NCI-H69 (cell line): Measurements from ENCODE around the gene RAB17.

Source experiments
- DNase-seq: peaks from one replicate; lab custom pipeline; 2025; lab: John Stamatoyannopoulos, UW

RAB17 gene, protein sequence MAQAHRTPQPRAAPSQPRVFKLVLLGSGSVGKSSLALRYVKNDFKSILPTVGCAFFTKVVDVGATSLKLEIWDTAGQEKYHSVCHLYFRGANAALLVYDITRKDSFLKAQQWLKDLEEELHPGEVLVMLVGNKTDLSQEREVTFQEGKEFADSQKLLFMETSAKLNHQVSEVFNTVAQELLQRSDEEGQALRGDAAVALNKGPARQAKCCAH

DNA sequence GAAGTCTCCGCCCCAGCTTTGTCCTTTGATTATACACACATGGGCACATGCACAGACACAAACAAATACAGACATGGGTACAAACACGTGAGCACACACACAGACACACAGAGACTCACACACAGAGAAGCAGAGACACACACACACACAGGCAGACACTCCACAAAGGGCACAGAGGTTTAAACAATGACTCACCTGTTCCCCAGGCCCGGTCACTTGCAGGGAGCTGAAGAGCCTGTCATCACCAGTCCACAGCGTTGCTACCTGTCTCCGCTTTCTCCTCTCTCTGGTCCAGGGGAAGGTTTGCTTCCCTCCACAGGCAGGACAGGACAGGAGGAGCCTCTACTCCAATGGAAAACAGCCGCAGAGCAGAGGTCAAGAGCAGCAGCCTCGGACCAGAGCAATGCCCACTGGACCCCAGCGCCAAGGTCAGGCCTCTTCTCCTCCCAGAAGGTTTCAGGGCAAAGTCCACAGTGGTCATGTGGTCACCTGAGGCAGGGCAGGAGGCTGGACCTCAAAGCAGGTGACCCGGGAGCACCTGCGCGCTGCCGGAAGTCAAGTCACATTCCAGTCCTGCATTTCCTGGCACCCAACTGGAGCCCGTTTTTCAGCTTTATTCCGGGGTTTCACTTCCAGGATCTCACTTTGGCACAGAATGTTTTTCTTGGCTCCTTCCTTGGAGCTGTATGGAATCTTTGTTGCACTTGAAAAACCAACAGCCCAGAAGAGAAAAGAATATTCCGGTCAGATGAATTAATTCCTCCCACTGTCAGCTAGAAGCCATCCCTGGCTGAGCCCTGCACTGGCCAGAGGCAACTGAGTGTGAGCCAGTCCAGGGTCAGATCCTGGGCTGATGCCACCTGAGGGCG, at the start of gene RAB17:
RAB17 (minus strand) TSS at position 463 of the 869 bp plus-strand sequence. CDS start 4,580 bp downstream, outside the sequence.
- DNase-seq: peak; percentile 75

DNA sequence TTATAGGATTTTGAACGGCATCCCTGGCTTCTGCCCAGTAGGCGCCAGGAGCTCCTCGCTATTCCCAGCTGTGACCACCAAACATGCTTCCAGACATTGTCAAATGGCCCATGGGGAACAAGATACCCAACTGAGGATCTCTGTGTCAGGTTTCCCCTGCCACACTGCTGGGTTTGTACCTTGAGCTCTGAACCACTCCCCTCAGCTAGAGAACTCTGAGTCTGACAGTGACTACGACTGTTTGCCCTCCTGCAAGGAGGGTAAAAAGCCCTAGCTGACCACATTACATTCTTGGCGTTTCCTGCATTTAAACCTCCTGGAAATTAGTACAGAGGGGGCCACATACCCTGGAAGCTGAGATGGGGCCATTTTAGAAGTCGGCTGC, 49.3 kb upstream of the RAB17 start:
- no peak for DNase-seq

DNA sequence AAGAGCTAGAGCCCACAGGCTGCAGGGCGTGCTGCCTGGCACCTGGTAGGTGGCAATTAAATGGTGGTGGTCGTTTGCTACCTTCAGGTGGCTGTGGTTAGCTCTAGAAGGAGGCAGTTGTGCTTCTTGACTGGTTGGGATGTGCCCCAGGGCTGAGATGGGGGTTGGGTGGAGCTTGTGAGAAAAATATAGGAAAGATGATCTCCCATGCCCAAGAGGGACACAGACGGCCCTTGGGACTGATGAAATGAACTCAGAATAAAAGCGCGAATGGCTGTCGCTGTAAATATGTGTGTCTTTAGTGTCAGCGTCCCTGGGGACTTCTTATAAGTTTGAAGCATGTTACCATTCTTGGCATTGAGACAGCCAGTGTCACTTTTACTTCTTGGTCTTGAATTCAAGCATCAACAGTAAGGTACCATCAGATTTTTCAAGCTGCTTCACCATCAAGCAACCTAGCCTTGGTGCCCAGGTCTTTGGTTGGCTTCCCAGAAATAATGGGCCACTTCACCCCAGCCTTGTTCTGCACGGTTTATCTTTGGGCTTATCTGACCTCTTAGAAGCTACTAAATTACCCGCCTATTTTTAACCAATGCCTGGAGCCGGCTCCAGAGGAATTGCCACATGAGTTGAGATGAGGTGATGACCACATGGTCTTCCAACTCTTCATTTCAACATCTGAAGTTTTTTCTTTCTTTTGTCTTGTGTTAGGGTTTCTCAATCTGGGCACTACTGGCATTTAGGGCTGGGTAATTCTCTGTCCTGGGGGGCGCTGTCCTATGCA, 48.7 kb upstream of the RAB17 start:
- no peak for DNase-seq

DNA sequence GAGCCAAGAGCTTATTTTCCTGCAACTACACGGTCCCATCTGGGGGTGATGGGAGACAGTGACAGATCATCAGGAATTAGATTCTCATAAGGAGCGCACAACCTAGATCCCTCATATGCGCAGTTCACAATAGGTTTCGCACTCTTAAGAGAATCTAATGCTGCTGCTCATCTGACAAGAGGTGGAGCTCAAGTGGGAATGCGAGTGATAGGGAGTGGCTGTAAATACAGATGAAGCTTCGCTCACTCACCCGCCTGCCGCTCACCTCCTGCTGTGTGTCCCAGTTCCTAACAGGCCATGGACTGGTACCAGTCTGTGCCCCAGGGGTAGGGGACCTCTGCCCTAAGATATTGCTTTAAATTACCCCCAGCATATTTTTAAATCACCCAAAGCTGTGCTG, 47.6 kb upstream of the RAB17 start:
- no peak for DNase-seq

DNA sequence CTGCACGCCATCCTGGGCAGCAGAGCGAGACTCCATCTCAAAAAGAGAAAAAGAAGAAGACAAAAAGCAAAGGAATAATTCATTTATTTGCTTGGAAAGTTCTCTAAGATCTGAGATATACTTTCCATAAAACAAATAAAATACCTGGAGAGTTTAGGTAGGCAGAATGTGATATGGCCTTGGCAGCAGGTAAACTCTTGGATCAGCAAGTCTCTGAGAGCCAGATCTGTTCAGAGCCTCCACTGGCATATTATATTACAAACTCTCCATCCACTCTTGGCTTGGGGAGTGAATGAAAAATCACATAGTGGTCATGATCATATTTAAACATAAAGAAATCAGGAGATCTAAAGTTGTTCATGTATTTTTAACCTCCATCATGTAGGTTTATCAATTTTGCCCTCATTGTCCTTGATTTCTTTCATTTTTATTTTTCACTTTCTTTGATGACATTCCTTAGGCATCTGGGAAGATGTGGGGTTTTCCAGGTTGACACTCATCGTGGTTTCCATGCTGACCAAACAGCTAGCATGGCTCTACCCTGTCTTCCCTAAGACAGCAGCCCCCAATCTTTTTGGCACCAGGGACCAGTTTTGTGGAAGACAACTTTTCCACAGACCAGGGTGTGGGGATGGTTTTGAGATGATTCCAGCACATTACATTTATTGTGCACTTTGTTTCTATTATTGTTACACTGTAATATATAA, 47.0 kb upstream of the RAB17 start:
- no peak for DNase-seq

DNA sequence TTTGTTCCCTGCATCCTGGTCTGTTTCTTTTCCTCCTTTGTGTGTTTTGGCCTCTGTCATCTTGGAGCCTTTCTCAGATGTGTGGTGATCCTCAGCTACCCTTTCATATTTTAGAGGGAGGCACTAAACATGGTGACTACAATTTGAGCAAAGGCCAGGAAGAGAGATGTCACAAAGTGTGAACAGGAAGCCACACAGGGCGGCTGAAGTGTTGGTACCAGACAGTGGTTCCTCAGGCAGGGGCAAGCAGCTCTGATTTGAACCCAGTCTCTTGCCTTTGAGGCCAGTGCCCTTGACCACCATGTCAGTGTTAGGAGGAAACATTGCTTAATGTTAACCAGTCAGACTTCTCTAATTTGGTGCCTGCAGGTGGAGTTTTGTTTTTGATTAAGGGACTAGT, 46.0 kb upstream of the RAB17 start:
- no peak for DNase-seq

DNA sequence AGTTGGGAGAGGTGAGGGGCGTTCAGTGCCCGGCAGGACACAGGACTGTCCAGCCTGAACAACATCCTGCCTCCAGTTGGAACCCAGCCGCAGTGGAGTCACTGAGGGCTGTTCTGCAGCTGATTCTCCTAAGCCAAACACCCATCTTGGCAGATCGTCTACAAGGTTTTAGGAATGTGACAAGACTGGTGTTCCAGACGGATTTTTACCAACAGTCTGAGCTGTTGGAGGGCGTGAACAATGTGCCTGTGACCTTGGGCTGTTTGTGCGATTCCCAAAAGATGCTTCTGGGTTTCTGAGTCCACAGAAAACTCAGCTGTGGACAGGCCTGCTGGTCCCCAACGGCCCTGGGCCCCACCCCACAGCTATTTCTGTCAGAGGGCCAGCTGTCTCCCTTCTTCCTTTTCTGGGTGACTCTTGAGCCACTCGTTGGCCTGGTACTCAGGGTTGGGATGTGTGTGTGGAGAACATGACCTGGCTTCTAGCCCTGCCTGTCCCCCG, 42.6 kb upstream of the RAB17 start:
- no peak for DNase-seq

DNA sequence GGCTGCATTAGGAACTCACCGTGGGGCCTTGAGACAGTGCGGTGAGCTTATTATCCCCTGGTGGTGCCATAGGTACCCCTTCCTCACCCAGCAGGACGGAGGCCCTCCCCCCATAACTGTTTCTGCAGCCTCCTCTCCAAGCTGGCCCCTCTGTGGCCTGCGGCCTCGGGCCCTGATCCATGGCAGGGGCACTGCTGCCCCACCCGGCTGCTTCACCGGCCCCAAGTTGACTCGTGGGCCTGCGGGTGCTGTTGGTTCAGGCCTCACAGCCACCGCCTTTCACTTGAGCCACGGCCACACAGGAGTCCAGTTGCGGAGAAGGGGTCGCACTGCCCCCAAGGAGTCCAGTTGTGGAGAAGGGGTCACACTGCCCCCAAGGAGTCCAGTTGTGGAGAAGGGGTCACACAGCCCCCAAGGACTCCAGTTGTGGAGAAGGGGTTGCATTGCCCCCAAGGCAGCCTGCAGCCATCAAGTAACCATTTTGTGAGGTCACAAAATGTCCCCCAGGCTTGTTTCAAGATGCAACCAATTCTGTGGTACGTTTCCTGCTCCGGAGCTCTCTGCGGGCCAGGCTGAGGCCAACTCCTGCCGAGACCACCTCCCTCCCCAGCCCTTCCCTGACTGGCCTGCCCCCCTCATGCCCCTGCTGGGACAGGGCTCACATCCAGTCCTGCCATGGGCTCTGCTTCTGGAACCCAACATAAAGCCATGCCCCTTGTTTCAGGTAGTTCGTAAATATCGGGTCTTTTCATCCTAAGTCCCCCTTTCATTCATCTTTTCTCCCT, 41.5 kb upstream of the RAB17 start:
- no peak for DNase-seq

DNA sequence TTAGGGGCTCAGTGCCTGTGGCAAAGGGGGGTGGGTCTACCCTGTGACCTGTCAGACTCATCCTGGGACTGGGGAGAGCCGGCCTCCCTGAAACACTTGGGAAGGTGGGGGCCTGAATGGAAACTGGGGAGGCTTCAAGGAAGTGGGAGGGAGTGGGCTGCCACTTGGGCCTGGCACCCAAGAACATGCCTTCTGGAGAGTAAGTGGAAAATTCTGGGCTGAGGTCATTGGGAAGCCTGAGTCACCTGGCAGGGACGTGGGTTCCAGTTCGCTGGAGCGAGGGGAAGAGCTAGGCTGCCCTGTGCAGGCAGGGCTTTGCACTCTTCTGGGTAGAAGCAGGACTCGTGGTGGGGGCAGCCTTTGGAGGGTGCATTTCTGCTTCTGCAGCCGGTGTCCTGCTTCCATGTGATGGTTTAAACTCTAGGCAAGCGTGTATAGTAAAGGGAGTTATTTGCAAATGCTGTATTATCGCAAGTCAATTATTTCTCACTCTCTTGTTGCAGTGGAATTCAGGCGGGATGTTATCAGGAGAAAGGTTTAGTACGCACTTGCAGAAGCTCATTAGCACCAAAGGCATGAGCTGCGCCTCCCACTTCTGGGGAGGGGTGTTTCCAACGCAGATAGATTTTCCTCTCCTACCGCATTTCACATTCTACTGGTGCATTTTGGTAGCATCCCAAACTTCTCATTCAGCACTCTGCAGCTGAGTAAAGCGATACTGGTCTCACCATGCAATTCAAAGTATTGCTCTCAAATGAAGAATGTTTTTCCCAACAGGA, 40.7 kb upstream of the RAB17 start:
- DNase-seq: no peak

DNA sequence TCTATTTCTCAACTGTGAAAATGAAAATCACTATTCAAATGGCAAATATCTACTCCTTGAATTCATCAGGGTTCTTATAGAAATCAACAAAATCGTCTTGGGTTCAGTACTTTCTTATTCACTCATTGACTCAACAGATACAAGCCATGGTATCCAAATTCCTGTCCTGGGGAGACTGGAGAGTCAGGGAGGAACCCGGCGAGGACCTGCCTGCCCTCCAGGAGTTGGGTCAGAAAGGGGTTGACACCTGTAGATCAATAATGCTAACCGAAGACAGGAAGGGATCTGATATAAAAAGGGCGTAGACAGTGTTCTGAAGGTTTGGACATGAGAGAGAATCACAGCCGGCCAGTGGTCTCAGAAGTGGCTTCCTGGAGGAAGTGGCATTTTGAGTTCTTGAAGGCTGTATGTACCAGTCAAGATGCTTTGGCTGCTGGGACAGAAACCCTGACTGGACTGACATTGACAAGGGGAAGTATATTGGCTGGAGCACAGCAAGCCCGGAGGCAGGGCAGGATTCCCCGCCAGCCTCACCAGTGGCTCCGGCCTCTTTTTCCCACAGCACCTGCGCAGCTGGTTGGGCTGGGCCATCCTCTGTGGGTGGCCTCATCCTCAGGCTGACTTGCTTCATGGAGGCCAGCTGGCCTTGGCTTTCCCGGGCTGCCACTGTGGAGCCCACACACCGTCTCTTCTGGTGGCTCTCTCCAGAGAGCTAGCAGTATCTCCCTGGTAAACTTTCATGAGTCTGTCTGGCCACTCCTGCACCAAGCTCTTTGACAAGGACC, 39.9 kb upstream of the RAB17 start:
- no peak for DNase-seq

DNA sequence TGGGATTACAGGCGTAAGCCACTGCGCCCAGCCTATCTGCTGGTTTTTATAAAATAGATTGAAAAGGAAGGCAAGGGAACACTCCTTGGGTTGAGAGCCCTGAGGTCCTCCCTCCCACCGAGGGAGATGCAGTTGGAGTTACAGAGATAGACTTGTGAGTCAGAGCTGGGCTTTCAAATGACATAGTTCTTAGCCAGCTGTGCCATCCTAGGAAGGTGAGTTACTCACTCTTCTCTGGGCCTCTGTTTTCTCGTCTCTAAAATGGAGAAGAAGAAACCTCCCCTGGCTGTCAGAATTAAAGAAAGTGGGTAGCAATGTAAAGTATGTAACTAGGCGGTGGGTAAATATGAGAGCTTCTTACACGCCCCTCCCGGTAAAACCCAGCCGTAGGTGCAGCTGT, 39.2 kb upstream of the RAB17 start:
- no peak for DNase-seq

DNA sequence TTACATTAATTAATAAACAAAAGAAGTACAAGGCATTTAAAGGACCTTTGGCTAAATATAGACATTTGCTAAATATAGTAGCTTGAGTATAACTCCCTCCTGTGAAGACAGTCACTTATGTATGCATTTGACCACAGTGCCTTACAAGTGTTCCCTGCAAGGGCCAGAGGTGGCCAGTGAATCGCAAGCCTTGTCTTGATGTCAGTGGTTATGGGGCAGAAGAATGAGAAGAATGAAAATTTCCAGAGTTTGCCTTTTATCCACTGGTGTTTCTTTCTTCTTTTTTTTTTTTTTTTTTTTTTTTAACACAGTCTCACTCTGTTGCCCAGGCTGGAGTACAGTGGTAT, 38.6 kb upstream of the RAB17 start:
- no peak for DNase-seq

DNA sequence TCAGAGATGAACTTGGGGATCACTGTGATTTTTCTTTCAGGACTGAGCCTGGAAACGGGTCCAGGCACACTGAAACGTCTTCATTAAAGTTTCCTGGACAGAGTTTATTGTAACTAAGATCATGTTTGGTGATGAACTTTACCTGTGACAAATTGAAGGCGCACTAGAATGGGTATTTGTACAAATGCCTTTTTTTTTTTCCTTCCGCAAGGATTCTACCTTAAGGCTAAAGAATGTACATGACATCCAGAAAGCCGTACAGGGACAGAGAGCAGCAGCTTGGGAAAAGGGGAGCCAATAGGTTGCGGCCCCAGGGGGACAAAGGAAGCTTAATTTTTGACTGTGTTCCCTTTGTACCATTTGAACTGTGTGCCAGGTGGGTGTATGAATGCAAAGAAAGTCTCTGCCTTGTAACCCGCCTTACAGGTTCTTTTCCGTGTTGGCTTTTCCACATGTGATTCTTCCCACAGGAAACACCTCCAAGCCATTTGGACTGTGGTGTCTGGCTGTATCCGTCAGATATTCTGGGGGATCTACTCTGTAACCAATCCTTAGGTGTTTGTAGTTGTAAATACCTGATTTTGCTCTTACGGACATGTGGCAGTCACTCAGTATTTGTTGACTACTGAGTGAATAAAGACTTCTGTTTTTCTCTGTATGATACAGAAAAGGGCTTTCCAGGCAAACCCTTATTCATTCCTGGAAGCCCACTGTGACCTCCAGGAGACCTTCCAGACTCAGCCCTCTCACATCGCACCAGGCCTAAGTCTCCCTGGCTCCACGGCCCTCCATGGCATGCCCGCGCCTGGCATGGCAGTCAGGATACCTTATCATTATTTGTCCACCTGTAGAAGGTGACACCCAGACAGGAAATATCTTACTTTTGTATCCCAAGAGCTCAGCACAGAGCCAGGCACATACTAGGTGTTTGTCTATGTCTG, 38.0 kb upstream of the RAB17 start:
- peak; percentile 14 for DNase-seq

DNA sequence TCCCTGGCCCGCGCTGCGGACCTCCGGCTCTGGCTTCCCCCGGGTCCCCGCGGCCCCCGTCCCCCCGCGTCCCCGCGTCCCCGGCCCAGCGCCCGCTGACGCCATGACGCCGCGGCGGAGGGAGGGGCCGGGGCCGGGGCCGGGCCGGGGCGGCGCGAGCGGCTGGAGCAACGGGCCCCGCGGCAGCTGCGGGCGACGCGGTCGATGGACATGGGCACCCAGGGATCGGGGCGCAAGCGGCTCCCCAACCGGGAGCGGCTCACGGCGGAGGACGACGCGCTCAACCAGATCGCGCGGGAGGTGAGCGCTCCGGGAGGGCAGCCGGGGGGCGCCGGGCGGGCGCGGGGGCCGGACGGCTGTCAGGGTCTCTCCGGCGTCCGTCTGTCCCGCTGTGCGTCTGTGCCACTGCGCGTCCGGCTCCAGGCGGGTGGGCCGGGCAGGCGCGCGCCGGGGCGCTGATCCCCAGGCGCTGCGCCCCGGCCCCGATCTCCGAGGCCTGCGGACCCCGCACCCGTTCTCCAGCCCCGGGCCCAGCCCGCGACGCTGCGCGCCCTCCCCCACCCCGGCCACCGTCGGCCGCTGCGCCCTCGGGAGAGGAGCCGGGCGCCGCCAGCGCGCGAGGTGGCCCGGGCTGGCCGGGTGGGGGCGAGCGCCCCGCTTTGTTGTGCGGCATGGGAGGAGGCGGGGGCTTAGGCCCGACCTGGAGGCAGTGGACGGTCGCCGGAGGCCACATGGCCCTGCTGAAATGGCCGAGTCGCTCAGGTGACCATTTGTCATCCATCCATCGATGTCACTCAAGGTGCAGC, 37.1 kb upstream of the RAB17 start, which contains the start of gene LRRFIP1:
LRRFIP1 (plus strand) TSS at position 147 of the 806 bp plus-strand sequence; CDS start at position 205, 58 bp downstream.
- peak; percentile 57 for DNase-seq

DNA sequence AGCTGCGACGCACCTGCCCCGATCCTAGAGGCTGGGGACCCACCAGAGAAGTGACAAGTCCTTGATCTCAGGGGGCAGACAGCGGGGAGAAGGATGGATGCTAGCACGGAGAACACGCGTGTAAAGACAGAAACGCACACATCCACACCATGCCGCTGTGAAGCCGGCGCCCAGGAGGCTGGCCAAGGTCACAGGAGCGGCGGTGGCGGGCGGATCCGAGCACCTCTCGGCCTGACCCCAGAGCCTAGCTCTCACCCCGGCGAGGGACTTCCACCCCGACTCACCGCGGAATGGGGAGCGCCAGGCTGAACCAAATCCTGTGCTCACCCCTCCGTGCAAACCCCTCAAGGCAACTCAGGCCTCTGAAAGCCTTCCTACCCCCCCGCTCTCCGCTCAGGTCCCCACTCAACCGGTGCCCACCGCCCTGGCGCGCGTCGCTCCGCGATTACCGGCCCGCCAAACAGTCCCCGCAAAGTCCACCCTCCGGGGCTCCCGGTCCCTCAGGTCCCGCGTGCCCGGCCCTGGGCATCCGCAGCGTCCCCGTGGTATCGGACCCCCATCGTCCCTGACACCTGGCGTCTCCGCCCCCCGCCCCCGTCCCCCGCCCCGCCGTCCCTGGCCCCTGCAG, 36.4 kb upstream of the RAB17 start:
- DNase-seq: no peak

DNA sequence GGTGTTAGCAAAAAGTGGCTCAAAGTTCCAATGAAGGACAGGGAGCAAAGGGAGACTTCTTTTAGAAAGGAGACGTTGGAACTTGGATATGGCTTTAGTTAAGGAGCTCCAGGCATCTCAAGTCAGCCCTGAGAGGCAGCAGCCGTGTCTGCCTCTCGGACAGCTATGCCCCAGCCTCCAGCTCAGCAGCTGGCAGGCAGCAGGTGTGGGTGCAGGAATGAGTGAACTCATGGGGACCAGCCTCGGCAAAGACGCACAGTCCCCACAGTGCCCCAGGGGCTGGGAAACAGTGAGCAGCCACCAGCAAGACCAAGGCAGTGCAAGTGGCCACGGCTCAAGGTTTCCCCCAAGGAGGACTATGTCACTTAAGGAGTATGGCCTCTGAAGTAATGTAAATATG, 35.2 kb upstream of the RAB17 start:
- peak; percentile 16 for DNase-seq

DNA sequence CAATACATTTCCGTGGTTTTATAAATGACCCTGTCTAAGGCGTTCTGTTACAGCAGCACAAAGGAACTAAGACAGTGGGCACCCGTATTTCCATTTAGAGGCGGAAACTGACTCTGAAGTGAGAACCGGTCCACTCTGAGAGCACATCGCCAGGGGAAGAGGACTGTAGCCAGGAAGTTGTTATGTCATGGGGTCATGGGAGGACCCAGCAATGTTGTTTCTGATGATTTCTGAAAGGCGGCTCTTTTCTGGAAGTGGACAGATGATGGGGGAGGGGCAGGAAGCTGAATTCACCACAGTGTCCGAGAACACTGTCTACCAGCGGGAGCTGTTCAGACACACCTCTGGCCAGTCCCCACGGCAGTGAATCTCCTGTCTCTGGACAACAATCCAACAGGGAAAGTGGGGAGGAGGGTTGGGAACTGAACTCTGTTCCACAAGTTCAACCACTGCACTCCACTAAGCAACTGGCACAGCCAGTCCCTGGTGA, 34.7 kb upstream of the RAB17 start:
- DNase-seq: no peak
